Measurements from ENCODE around the gene GPR137B.

DNA sequence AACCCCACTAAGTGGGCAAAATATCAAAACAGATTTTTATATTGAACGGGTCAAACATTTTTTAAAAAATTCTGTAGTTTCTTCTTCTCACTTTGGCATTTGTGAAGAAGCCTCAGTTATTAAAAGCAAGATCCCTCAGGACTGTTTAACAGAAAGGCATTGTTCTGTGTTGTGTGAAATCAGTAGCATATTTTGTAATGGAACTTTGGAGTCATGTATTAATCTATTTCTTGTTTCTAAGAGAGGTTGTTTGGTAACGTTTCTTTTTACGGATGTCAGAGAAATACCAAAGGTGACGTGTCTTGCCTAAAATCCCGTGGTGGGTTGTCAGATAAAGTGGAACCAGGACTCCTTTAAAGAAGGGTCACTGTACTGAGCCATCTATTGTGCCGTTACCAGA is 23.7 kb downstream of the GPR137B start:
- TF ChIP-seq GATA2 (IDR thresholded peaks at IDR 0.05; ENCODE audit: low read depth, low read length) (no peak), GATA3 (IDR thresholded peaks at IDR 0.05; ENCODE audit: low read depth, low read length) (no peak)

All from SH-SY5Y (cell line).